DMS153 treated with DMSO at 0.1 percent for 48 hours (cell line): ENCODE data around the gene TMEM183A.
A peak's percentile ranks its signal among the peaks of the same experiment; 100 is the strongest.
"Not testable (repeated sequence)": the region's sequence is repeated elsewhere in the genome, so short reads cannot be mapped to it uniquely, and the experiment has no call there.

Experiments used
- DNase-seq: peaks from one replicate; lab custom pipeline; 2025; ENCODE audit not compliant: unreplicated experiment; lab: John Stamatoyannopoulos, UW

The TMEM183A gene

GRCh38 chr1:203006948-203007871 lies at the start of gene TMEM183A:
TMEM183A (plus strand) TSS chr1:203007374; CDS start chr1:203007466, 92 bp downstream.
- DNase-seq = peak; percentile 98

DNA sequence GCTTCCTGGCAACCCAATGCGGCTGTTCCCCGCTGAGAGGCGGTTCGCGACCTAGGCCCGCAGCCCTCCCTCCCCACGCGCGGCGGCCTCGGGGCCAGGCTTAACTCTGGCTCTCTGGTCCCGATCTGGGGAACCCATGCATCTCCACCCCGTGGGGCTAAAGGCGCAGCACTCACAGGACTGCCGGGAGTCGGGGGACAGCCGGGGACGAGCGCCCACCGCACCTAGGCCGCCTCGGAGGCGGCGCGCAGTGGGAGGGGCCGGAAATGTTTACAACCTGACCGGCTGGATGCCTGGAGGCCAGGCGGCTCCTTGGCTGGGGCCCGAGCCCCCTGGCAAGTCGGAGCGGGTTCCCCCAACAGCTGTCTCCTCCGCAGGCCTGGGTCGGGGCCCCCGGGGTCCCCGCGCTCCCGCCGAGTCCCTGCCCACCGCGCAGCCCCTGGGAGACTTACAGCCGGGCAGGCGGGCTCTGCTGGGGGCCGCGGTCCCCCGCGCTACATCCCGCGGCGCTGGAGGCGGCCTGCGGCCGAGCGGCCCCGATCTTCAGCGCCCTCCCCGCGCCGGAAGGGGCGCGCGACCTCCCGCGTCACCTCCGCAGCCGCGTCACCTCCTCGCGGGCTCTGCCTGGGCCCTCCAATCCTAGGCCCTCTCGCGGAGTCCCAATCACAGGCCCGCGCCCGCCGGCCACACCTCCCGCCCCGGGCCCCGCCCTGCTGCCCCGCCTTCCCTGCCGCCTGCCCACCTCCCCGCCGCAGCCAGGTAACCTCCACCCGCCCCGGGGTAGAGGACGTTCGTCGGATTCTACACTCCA lies 49.2 kb upstream of the TMEM183A start, which contains the start of gene ADIPOR1:
TSS of gene ADIPOR1 (minus strand) at position 580 of the 811 bp plus-strand sequence. CDS start 7,242 bp downstream, outside the sequence.
- peak; percentile 89 for DNase-seq

- no peak for DNase-seq
Observed at GRCh38 chr1:202958544-202959275, 48.5 kb upstream of the TMEM183A start.

DNA sequence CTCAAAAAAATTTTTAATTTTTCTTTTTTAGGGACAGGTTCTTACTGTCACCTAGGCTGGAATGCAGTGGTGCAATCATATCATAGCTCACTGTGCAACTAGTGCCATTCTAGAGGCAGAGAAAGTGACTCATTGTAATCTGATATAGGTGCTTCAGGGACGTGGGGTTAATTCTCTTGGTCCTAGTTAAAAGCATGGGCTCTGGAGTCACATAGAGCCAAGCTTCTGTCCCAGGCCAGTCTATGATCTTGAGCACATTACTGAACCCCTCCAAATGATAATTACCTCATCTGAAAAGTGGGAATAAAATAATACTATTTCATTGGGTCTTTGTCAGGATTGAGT lies 47.9 kb upstream of the TMEM183A start:
- peak; percentile 79 for DNase-seq

DNA sequence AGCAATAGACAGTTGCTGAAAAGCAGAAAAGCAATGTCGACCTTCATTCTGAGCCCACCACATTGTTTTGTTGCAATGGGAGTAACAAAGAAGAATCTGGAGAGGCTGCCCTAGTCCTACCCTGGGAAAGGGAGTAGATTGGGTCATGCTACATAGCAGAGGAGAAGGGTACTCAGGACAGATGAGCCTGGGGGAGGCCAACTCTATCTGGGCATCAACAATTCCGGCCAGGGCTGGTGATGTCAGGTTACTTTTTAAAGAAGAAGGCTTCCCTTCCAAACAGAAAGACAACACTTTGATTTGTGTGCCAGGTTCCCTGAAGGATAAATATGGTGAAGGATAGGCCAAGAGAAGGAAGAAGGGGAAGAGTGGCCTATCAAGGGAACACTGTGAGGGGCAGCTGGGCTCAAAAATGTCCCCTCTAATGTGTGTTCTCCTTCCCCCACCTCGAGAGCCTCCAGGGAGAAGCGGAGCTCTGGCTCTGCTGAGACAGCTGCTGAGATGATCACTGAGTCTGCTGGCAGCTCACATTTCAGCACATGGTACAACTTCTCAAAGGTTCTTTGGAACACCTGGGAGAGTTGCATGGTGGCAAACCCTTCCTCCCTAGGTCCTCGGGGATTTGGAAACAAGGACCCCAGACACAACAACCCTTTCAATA lies 45.8 kb upstream of the TMEM183A start:
- DNase-seq = no peak

GRCh38 chr1:202964791-202965410 lies 42.3 kb upstream of the TMEM183A start:
- peak; percentile 99 for DNase-seq

DNA sequence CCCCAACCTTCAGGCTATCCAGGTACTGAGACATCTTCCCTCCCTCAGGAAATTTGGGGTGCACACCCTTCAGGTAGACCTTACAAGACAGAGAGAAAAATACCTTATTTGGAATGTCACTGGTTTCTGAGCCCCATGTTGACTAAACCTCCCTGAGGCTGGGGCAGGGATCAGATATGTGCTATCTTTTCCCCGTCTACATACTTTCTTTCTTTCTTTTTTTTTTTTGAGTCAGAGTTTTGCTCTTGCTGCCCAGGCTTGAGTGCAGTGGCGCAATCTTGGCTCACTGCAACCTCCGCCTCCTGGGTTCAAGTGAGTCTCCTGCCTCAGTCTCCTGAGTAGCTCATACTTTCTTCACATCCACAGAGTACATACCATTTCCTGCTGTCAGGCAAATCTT lies 41.8 kb upstream of the TMEM183A start:
- DNase-seq = no peak

DNA sequence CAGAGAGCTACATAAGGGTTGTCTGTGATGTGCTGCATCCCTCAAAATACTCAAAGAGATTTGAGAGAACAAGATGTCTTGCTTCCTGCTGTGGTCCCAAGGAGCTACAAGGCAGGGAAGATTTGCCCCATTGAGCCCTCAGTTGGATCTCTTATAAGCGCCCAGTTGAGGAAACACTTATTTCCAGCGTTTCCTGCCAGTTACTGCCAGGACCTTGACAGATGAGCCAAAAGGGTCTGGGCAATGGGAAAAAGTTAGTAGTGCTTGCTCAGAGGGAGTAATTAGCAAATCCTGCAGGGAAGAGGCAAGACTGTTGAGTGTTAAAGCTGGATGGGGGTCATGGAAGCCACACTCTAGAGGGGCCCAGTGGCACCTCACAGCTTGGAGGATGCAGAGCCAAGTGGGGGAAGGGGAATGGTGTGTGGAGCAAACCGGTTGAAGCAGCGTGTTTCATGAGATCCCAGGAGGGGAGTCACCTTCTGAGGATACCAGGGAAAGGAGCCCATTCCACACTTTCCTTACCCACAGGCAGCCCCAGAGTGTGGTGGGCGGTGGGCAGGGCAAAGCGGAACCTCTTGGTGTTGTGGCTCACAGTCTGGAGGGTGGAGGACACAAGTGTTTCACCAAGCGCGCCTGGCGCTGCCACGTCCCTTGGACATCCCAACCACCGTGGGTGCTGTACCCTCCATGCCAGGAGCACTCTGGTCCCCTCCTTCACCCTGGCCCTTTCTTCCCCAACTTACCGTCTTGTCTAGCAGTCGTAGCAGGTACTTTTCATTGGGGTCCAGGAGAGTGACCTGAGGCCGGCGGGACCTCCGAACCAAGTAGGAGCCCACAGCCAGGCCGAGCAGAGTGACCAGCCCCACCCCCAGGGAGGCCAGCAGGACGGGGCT lies 40.9 kb upstream of the TMEM183A start:
- no peak for DNase-seq

- peak; percentile 58 for DNase-seq
Observed at GRCh38 chr1:202967684-202968281, 39.4 kb upstream of the TMEM183A start.

DNA sequence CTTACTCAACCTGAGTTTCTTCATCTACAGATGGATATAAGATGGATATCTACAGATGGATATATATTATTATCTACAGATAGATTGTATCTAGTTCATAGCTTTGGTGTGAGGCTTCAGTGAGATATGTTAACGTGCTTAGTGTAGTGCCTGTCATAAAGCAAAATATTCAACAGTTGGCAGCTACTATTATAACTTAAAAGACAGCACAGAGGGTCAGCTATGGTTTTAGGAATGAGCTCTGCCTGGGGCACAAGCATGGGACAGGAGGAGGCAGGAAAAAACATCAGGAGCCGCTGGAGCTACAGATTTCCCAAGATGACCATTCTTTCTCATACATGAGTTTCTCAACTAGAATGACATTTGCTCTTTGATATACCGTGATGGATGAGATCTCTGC lies 38.8 kb upstream of the TMEM183A start:
- DNase-seq = no peak

- DNase-seq = peak; percentile 64
Observed at GRCh38 chr1:202968895-202969295, 38.3 kb upstream of the TMEM183A start.

GRCh38 chr1:202972046-202972445 lies 35.1 kb upstream of the TMEM183A start:
- DNase-seq = no peak

- DNase-seq = no peak
Observed at GRCh38 chr1:202974856-202975255, 32.3 kb upstream of the TMEM183A start.

DNA sequence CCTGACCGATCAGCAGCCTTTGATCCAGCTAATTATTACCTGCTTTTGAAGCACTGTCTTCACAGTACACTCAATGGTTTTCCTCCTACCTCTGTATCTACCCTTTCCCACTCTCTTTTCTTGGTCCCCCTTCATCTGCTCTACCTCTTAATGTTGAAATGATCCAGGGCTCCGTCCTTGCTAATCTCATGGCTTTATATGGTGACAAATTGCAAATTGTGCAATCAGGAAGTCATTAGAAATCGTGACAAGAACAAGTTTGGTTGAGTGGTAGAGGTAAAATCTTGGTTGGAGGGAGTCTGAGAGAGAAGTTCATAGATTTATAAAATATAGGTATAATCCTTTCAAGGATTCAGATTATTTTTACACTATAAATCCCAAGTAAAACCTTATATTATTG lies 30.5 kb upstream of the TMEM183A start:
- DNase-seq = no peak

GRCh38 chr1:202979459-202979858 lies 27.7 kb upstream of the TMEM183A start:
- no peak for DNase-seq

- DNase-seq = no peak
Observed at GRCh38 chr1:202981939-202982338, 25.2 kb upstream of the TMEM183A start.

GRCh38 chr1:202982715-202983430 lies 24.3 kb upstream of the TMEM183A start:
- no peak for DNase-seq

- DNase-seq = not testable (repeated sequence)
Observed at GRCh38 chr1:202986120-202986519, 21.1 kb upstream of the TMEM183A start.
